ENCODE results near the gene ALK.

The ALK gene

GRCh38 chr2:29839306-29839705 lies 82.1 kb downstream of the ALK start:
- H3K4me3 ChIP-seq (ENCODE audit: low read length): no peak overlapping the region
- H3K79me2 ChIP-seq (ENCODE audit: low read length): no peaks in the 10 kb centered on the region
- no peak overlapping the region for H3K27ac ChIP-seq (ENCODE audit: low read length)
- TF ChIP-seq CTCF (IDR thresholded peaks at IDR 0.05; ENCODE audit: low read depth, low read length) (no peak), EZH2phosphoT487 (IDR thresholded peaks at IDR 0.05; ENCODE audit: low read depth) (no peak)
- H3K9me3 ChIP-seq (ENCODE audit: insufficient read depth, low read length): no peaks in the 10 kb centered on the region
- H3K36me3 ChIP-seq (replicated peaks; ENCODE audit: low read depth, low read length): no peaks in the 10 kb centered on the region
- no peaks in the 10 kb centered on the region for H4K20me1 ChIP-seq (ENCODE audit: insufficient read depth, low read length)
- no peak overlapping the region for H2AFZ ChIP-seq (ENCODE audit: low read depth, low read length)
- H3K4me2 ChIP-seq (ENCODE audit: low read length): no peak overlapping the region
- H3K27me3 ChIP-seq (ENCODE audit: low read depth, low read length): peaks cover 49% of the 10 kb centered on the region
- no peaks in the 10 kb centered on the region for H3K4me1 ChIP-seq (ENCODE audit: low read length)
- H3K9ac ChIP-seq (ENCODE audit: low read length): no peak overlapping the region

GRCh38 chr2:29837925-29838324 lies 83.5 kb downstream of the ALK start:
- H3K9me3 ChIP-seq (ENCODE audit: insufficient read depth, low read length): no peaks in the 10 kb centered on the region
- H3K4me1 ChIP-seq (ENCODE audit: low read length): no peaks in the 10 kb centered on the region
- no peak overlapping the region for H3K4me3 ChIP-seq (ENCODE audit: low read length)
- no peak overlapping the region for H3K4me2 ChIP-seq (ENCODE audit: low read length)
- H3K9ac ChIP-seq (ENCODE audit: low read length): no peak overlapping the region
- no peak for TF ChIP-seq CTCF (IDR thresholded peaks at IDR 0.05; ENCODE audit: low read depth, low read length)
- no peaks in the 10 kb centered on the region for H4K20me1 ChIP-seq (ENCODE audit: insufficient read depth, low read length)
- no peak overlapping the region for H3K27ac ChIP-seq (ENCODE audit: low read length)
- H3K79me2 ChIP-seq (ENCODE audit: low read length): no peaks in the 10 kb centered on the region
- peaks cover 36% of the 10 kb centered on the region for H3K27me3 ChIP-seq (ENCODE audit: low read depth, low read length)
- H3K36me3 ChIP-seq (replicated peaks; ENCODE audit: low read depth, low read length): no peaks in the 10 kb centered on the region
- H2AFZ ChIP-seq (ENCODE audit: low read depth, low read length): no peak overlapping the region

GRCh38 chr2:29834624-29835023 lies 86.8 kb downstream of the ALK start:
- Histone ChIP-seq H3K4me1 (ENCODE audit: low read length) (no peaks in the 10 kb centered on the region), H4K20me1 (ENCODE audit: insufficient read depth, low read length) (no peaks in the 10 kb centered on the region), H3K9ac (ENCODE audit: low read length) (no peak overlapping the region), H3K79me2 (ENCODE audit: low read length) (no peaks in the 10 kb centered on the region), H3K36me3 (replicated peaks; ENCODE audit: low read depth, low read length) (no peaks in the 10 kb centered on the region), H3K4me2 (ENCODE audit: low read length) (no peak overlapping the region), H2AFZ (ENCODE audit: low read depth, low read length) (no peak overlapping the region), H3K27ac (ENCODE audit: low read length) (no peak overlapping the region), H3K4me3 (ENCODE audit: low read length) (no peak overlapping the region), H3K27me3 (ENCODE audit: low read depth, low read length) (peaks cover 21% of the 10 kb centered on the region), H3K9me3 (ENCODE audit: insufficient read depth, low read length) (no peaks in the 10 kb centered on the region)
- TF ChIP-seq EZH2phosphoT487 (IDR thresholded peaks at IDR 0.05; ENCODE audit: low read depth) (no peak), CTCF (IDR thresholded peaks at IDR 0.05; ENCODE audit: low read depth, low read length) (no peak)

GRCh38 chr2:29834036-29834540 lies 87.3 kb downstream of the ALK start:
- no peaks in the 10 kb centered on the region for H4K20me1 ChIP-seq (ENCODE audit: insufficient read depth, low read length)
- no peak overlapping the region for H2AFZ ChIP-seq (ENCODE audit: low read depth, low read length)
- H3K9ac ChIP-seq (ENCODE audit: low read length): no peak overlapping the region
- H3K27ac ChIP-seq (ENCODE audit: low read length): no peak overlapping the region
- no peak overlapping the region for H3K4me2 ChIP-seq (ENCODE audit: low read length)
- H3K79me2 ChIP-seq (ENCODE audit: low read length): no peaks in the 10 kb centered on the region
- H3K9me3 ChIP-seq (ENCODE audit: insufficient read depth, low read length): no peaks in the 10 kb centered on the region
- H3K4me3 ChIP-seq (ENCODE audit: low read length): no peak overlapping the region
- peaks cover 17% of the 10 kb centered on the region for H3K27me3 ChIP-seq (ENCODE audit: low read depth, low read length)
- H3K4me1 ChIP-seq (ENCODE audit: low read length): no peaks in the 10 kb centered on the region
- no peaks in the 10 kb centered on the region for H3K36me3 ChIP-seq (replicated peaks; ENCODE audit: low read depth, low read length)
- TF ChIP-seq EZH2phosphoT487 (IDR thresholded peaks at IDR 0.05; ENCODE audit: low read depth): no peak
- TF ChIP-seq CTCF (IDR thresholded peaks at IDR 0.05; ENCODE audit: low read depth, low read length): no peak
